NCI-H1694 (cell line): ENCODE measurements around the gene ZNF836.
"Not testable (repeated sequence)": the region's sequence is repeated elsewhere in the genome, so short reads cannot be mapped to it uniquely, and the experiment has no call there.

ENCODE experiments used
- DNase-seq: peaks from one replicate; lab custom pipeline; 2025; lab: John Stamatoyannopoulos, UW

ZNF836 gene

GRCh38 chr19:52171321-52172169, at the start of gene ZNF836:
TSS of gene ZNF836 (minus strand) at chr19:52171621. CDS start at chr19:52168072, 3,549 bp downstream.
- no peak for DNase-seq

- no peak for DNase-seq
Observed at GRCh38 chr19:52221031-52221430, 49.6 kb upstream of the ZNF836 start.

- no peak for DNase-seq
Observed at GRCh38 chr19:52219611-52220010, 48.2 kb upstream of the ZNF836 start.

GRCh38 chr19:52217576-52217975, 46.2 kb upstream of the ZNF836 start:
- no peak for DNase-seq

- DNase-seq = no peak
Observed at GRCh38 chr19:52216401-52216800, 45.0 kb upstream of the ZNF836 start.

- no peak for DNase-seq
Observed at GRCh38 chr19:52214241-52214640, 42.8 kb upstream of the ZNF836 start.

- no peak for DNase-seq
Observed at GRCh38 chr19:52212572-52213255, 41.3 kb upstream of the ZNF836 start.

- DNase-seq = no peak
Observed at GRCh38 chr19:52211926-52212571, 40.6 kb upstream of the ZNF836 start.

GRCh38 chr19:52211203-52211602, 39.8 kb upstream of the ZNF836 start:
- DNase-seq = no peak

- no peak for DNase-seq
Observed at GRCh38 chr19:52206481-52206880, 35.1 kb upstream of the ZNF836 start.

- DNase-seq = not testable (repeated sequence)
Observed at GRCh38 chr19:52200755-52201391, 29.5 kb upstream of the ZNF836 start.

GRCh38 chr19:52200044-52200443, 28.6 kb upstream of the ZNF836 start:
- DNase-seq = no peak

- no peak for DNase-seq
Observed at GRCh38 chr19:52198678-52199077, 27.3 kb upstream of the ZNF836 start.

- DNase-seq = no peak
Observed at GRCh38 chr19:52197964-52198363, 26.5 kb upstream of the ZNF836 start.

GRCh38 chr19:52196256-52196967, 25.0 kb upstream of the ZNF836 start:
- no peak for DNase-seq

- DNase-seq = no peak
Observed at GRCh38 chr19:52191951-52192350, 20.5 kb upstream of the ZNF836 start.

- no peak for DNase-seq
Observed at GRCh38 chr19:52191389-52191788, 20.0 kb upstream of the ZNF836 start.

- DNase-seq = no peak
Observed at GRCh38 chr19:52190487-52191293, 19.3 kb upstream of the ZNF836 start.

GRCh38 chr19:52189735-52190486, 18.5 kb upstream of the ZNF836 start, which contains the start of gene PPP2R1A:
TSS of gene PPP2R1A (plus strand) at chr19:52190052. CDS start at chr19:52190097, 45 bp downstream.
- peak; percentile 100 for DNase-seq
